HG03045 (cell line): ENCODE results near the gene COL1A2.

Experiments
- ATAC-seq: cut with Tn5 transposase; IDR thresholded peaks from one replicate; pipeline ENCODE4 v1.9.1; 2021; ENCODE audit warnings: mild to moderate bottlenecking, moderate library complexity; ENCODE audit not compliant: unreplicated experiment

The COL1A2 gene

GRCh38 chr7:94409200-94409948 is 14.7 kb downstream of the COL1A2 start:
- ATAC-seq: no peak

- ATAC-seq: no peak
Observed at GRCh38 chr7:94410413-94411187, 15.9 kb downstream of the COL1A2 start.

DNA sequence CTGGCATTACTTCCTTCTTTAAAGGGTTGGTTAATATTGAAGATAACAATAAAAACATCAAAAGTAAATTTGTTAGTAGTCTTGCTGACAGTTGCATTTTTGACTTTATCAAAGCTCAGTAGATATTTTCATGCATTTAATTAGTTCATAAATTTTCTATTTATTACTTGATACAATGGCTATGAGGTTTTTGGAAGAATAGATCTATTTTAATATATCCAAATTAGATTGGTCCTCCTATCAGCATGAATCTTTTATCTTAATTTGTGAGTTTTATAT is 16.4 kb downstream of the COL1A2 start:
- ATAC-seq: no peak

DNA sequence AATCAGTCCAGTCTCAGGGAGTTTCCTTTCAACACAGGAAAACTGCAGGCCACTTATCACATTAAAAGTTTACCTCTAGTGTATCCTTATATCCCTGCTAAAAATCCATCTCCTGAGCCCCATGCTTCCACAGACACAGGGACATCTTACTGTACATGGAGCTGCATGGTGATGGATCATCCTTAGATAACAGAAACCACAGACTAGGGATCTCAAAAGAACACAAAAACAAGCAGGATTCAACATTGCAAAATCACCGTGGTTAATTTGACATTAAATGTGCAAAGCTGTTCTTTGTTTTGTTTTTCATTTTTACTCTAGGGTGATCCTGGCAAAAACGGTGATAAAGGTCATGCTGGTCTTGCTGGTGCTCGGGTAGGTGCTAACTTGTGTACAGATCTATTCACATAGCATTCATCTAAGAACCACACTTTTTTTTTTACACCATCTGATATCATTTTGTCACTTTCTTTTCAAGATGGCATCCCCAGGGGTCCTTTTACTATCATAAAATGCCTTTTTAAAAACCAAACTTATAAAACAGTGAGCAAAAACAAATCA is 18.1 kb downstream of the COL1A2 start:
- ATAC-seq: no peak

- no peak for ATAC-seq
Observed at GRCh38 chr7:94414481-94414880, 19.8 kb downstream of the COL1A2 start.

- no peak for ATAC-seq
Observed at GRCh38 chr7:94414980-94415379, 20.3 kb downstream of the COL1A2 start.

- ATAC-seq: no peak
Observed at GRCh38 chr7:94417306-94417705, 22.6 kb downstream of the COL1A2 start.

DNA sequence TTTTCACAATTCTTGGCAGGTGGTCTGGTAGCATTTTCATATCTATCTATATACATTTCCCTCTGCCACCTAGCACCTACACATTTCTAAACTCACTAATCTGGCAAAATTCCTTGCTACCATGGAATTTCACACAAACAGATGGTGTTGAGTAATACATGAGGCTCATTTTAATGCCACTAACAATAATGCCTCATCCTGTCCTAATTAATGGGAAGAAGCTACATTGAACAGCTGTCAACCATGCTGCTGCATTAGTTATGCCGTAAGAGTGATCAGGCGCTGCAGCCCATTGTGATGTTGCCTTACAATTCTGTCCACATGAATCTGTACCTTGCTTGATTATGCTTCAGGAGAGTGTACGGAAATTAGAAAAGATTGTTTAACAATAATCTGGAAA is 23.2 kb downstream of the COL1A2 start:
- ATAC-seq: no peak

- no peak for ATAC-seq
Observed at GRCh38 chr7:94418851-94419250, 24.2 kb downstream of the COL1A2 start.

GRCh38 chr7:94420328-94420727 is 25.6 kb downstream of the COL1A2 start:
- no peak for ATAC-seq

- ATAC-seq: no peak
Observed at GRCh38 chr7:94421681-94422080, 27.0 kb downstream of the COL1A2 start.

DNA sequence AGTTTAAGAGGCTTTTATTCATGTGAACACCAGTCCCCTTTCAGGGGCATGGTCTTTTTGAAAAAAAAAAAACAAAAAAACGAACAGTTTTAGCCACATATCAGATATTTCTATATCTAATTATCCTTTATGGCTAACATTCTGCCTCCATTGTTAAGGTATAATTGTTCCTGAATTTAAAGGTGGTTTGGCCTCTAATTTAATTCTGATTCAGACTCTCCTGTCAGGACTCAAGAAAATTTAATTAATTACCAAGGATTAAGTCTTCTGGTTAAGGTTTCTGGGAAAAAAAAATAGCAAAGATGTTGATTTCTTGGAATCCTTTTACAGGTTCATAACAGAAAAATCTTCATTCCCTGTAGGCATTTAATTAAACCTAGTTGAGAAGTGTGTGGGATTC is 27.4 kb downstream of the COL1A2 start:
- no peak for ATAC-seq

DNA sequence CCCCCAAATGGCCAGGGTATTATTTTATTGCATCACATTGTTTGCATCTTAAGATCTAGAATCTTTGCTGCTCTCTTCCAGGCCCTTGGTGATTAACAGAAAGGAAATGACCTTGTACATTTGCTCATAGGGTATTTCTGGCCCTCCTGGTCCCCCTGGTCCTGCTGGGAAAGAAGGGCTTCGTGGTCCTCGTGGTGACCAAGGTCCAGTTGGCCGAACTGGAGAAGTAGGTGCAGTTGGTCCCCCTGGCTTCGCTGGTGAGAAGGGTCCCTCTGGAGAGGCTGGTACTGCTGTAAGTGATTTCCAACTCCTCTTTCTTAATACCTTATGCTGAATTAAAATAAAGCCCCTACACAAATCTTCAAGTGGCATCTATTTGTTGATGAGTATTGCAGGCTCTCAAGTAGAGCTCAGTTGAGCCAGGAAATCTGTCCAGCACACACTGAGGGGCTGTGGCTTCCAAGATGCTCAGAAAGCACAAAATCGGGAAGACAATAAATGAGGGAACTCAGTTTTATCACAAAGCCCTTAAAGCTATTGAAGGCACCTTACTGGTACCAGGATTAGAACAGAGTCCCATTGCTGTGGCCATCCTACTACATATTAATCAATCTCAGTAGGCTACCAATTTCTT is 28.2 kb downstream of the COL1A2 start:
- ATAC-seq: no peak

- no peak for ATAC-seq
Observed at GRCh38 chr7:94423863-94424735, 29.4 kb downstream of the COL1A2 start.

- no peak for ATAC-seq
Observed at GRCh38 chr7:94425546-94425945, 30.9 kb downstream of the COL1A2 start.

- no peak for ATAC-seq
Observed at GRCh38 chr7:94426980-94427875, 32.5 kb downstream of the COL1A2 start.

- ATAC-seq: no peak
Observed at GRCh38 chr7:94429153-94429552, 34.5 kb downstream of the COL1A2 start.

- ATAC-seq: no peak
Observed at GRCh38 chr7:94431176-94431575, 36.5 kb downstream of the COL1A2 start.

DNA sequence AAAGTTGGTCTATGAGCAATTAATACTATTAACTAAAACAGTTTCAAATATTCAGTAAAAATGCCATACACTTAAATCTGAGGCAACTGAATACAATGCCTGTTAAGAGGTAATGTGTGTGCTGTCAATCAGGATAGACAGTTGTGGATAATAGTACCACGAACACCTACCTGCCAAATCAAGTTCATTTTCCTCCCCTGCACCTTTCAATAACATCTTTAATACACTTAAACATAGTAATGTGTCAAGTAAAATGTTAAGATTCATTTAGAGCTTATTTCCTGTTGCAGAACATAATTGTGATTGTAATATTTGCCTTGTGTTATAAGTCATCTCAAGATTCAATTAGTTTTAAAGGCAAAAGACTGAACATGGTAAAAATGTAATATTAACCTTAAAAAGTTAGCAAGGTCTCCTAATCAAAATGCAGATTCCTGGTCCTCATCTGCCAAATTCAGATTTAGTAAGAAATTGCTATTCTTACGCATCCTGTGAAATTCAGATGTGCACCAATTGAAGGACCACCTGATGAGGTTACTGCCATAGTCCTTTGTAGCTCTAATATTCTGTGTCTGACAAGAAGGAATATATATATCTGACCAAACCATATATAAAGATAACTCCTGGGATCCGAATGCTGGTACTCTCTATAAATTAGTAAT is 37.1 kb downstream of the COL1A2 start:
- ATAC-seq: no peak
